ENCODE measurements around the gene RBMS1.

RBMS1 gene

GRCh38 chr2:160493227-160494028 is at the start of gene RBMS1:
RBMS1 (minus strand) TSS chr2:160493807; CDS start chr2:160493363, 444 bp downstream.
- no peak for DNase-seq

DNA sequence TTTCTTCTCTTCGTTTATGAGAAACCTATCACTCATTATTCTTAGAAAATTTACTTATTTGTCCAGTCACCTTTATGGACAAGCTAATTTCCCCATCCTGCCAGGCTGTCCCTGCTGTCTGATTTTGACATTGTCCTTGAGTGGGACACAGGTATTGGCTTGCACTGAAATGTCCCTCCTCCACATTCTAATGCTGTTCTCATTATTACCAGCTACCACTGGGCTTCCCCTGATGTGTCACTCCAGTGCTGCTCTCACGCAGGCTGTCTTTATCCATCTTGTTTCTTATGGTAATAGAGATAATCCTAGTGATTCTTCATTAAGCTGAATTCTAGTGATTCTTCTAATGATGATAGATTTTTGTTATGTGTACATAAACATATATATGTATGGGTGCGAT is 48.1 kb upstream of the RBMS1 start:
- no peak for DNase-seq

DNA sequence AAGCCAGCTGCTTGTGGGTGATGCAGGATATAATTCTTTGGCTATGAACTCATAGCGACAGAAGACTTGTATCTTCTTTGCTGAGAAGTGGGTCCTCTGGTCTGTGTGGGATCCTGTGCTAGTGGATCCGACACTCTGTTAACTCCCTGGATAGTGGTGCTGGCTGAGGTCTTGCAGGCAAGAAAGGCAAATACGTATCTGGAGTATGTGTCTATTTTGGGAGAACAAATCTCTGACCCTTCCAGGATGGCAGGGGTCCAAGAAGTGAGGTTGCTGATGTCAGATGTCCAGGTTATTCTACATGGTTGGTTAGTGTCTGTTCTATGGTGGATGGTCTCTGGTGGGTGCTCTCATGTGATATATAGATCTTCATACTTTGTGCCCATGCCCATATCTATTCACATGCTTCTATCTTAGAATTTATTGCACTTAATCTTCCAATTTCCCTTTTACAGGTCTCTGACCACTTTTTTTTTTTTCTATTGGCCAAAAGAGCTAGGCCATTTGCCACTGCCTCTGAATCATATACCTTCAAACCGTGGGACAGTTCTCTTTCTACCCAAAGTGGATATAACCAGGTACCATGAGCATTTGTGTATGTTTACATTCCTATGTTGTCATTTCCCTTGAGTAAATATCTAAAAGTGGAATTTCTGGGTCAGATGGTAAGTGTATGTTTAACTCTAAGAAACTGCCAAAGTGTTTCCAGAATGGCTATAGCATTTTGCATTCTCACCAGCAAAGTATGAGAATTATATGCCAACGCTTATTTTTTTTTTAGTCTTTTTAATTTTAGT is 45.1 kb upstream of the RBMS1 start:
- DNase-seq, result no peak

GRCh38 chr2:160538115-160538514 is 44.5 kb upstream of the RBMS1 start:
- DNase-seq, result no peak

- no peak for DNase-seq
These were observed 41.4 kb upstream of the RBMS1 start for GRCh38 chr2:160534996-160535395.

- no peak for DNase-seq
These were observed 40.6 kb upstream of the RBMS1 start for GRCh38 chr2:160534249-160534648.

- no peak for DNase-seq
These were observed 39.9 kb upstream of the RBMS1 start for GRCh38 chr2:160533482-160533881.

- no peak for DNase-seq
These were observed 38.8 kb upstream of the RBMS1 start for GRCh38 chr2:160532388-160532787.

DNA sequence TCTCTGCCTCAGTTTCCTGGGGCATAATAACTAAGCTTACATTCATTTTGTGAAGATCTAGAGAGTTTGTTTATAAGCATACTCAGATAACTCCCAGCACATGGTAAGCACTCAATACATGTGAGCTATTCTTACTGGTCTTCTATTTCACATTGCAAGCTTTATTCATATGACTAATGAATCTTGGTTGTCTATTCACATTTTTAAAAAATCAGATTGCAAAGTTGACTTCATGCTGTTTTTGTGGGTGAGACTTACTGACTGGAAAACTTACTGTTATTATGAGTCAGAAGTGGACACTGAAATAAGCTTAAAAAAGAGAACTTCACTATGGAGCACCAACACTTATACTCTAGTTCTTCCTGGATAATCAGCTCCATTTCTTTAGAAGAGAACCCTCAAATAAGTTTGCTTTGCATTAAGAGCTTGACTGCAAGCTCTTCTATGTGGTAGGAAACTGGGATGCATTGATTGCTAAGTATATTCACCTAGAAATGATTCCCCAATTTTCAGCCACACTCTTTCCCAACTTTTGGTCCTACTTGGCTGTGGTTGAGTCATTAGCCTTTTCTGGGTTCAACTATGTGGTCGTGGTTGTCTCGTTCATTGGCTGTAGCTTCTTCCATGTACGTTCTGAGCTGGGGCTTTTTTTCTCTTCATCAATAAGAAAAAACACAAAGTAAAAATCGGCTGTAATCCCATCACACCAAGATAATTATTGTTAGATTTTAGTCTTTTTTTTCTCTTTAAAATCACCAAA is 29.5 kb upstream of the RBMS1 start:
- DNase-seq, result no peak

GRCh38 chr2:160517731-160518130 is 24.1 kb upstream of the RBMS1 start:
- DNase-seq, result no peak

DNA sequence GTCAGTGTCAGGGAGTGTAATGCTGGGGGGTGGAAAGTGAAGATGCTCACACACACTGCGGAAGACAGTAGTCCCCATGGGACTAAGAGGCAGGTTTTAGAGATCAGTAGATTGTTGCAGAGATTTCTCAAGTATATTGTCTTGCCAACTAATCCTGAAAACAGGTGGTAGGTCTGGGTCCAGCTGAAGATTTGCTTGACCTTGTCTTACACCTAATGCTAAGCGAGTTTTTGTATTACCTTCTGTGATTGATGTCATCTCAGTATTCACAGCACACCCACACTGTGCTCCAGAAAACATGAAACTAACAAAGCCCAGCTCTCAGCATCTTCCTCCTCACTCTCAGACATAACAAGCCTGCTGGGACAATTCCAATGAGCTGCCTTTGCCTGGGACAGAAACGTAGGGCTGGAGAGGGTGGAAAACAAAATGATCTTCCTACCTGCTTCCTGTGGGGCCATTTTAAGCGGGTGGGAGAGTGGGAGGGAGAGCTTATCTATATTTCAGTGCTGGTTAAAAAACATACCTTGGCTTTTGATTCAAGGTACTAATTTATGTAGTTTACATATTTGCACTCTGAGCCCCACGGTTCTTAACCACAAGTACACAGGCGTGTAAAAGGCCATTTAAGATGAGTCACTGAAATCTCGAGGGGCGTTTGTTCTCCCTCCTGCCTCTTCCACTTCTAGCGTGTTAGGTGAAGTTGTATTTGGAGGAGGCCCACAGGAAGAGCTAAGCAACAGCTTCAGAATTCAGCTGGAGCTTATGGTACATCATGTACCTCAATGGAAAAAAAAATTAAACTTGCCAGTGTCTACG is 23.1 kb upstream of the RBMS1 start:
- no peak for DNase-seq

DNA sequence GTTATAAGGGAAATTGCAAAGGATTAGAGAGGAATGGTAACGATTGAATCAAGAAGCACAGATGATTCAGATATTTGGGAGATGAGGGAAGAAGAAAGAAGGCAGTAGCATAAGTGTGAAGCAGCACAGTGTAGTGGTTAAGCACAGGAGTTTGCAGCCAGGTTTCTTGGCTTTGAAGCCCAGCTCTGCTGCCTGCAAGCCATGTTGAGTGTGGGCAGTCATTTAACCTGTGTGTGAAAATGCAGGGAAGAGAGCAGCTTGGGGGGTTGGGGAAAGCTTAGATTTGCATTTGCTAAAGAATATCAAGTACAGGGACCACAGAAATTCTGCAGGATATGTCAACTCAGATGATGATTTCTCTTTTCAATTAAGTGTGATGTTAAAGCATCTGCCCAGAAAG is 21.5 kb upstream of the RBMS1 start:
- DNase-seq, result no peak

- no peak for DNase-seq
These were observed 19.5 kb upstream of the RBMS1 start for GRCh38 chr2:160513120-160513519.

- DNase-seq, result no peak
These were observed 18.9 kb upstream of the RBMS1 start for GRCh38 chr2:160512491-160512890.

- DNase-seq, result no peak
These were observed 17.0 kb upstream of the RBMS1 start for GRCh38 chr2:160510617-160511016.

- DNase-seq, result no peak
These were observed 15.4 kb upstream of the RBMS1 start for GRCh38 chr2:160509016-160509415.

- no peak for DNase-seq
These were observed 13.9 kb upstream of the RBMS1 start for GRCh38 chr2:160507464-160507863.

DNA sequence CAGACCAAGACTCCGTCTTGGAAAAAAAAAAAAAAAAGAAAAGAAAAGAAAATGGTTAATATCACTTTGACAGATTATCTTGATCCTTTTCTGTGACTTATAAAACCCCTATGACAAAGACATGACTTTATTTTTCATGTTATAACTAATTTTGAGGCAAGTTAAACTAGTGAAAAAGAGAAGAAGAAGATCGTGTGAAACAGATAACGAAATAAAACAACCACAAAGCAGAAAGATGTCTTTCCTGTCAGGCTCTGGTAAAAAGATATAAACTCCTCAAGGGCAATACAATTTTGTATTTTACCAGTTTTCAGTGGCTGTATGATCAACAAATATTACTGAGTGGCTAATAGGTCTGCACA is 13.4 kb upstream of the RBMS1 start:
- DNase-seq, result no peak

GRCh38 chr2:160506371-160507045 is 12.9 kb upstream of the RBMS1 start:
- DNase-seq, result no peak

DNA sequence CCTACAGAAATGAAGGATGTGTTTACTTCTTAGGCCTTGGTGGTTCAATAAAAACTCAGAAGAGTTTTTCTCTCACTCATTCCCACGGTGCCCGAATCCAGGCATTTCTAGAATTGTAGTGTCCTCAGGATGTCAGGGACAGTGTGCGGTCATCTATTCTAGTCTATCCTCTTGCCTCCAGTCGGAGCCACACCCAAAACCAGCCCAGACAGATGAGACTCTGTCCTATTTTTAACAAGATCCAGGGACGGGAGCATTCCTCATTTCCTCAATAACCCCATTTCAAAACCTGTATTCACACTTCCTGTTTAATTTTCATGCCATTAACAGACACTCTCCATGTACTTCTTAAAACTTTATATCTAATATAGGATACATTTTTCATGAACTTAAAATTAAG is 11.6 kb upstream of the RBMS1 start:
- no peak for DNase-seq

GRCh38 chr2:160502478-160502877 is 8.9 kb upstream of the RBMS1 start:
- DNase-seq, result no peak

DNA sequence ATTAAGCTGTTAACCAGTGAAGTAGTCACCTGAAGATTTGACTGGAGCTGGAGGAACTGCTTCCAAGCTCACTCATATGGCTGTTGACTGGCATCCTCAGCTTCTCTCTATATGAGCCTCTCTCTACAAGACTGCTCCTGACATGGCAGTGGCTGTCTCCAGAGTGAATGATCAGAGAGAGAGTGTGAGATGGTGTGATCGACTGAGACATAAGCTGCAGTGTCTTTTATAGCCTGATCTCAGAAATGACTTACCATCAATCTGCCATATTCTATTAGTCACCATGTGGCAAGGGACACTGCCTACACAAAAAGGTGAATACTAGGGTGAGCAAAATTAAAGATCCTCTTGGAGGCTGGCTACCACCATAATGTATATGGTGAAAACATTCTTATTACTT is 7.8 kb upstream of the RBMS1 start:
- DNase-seq, result no peak
